Psoas muscle (tissue), 8 donors: ENCODE results near the gene GTF3C5. TPM values are rescaled to one million over a fixed set of nuclear protein-coding genes. Genes with fewer than 3 reads are reported as not detected.

ENCODE experiments used
- ATAC-seq, 4 donors: fragments of 200-7000 bp; cut with Tn5 transposase; one replicate each; pipeline ENCODE4 v1.9.1; 2020; ENCODE audit warnings: moderate library complexity in 3 of 4, mild to moderate bottlenecking in 2 of 4
- DNase-seq, 2 donors: peaks; one replicate each; pipeline ENCODE4 v3.0.0-alpha.2; 2020
- H3K27ac ChIP-seq: fragments of 200-600 bp; one replicate; pipeline ENCODE4 v1.8.0; 2022
- H3K27me3 ChIP-seq, 3 donors: fragments of 200-600 bp in 1 of 3; one replicate each; pipeline versions ENCODE4 v1.6.1 to v1.8.0; 2013 to 2022; ENCODE audit warnings: low read length in 2 of 3, mild to moderate bottlenecking in 2 of 3, moderate library complexity in 1 of 3; ENCODE audit not compliant: insufficient read depth in 3 of 3
- H3K36me3 ChIP-seq, 2 donors: fragments of 200-600 bp in 1 of 2; one replicate each; pipeline versions ENCODE4 v1.6.1 to v1.8.0; 2013 to 2022; ENCODE audit warnings: low read depth in 1 of 2, mild to moderate bottlenecking in 1 of 2, moderate library complexity in 1 of 2; ENCODE audit not compliant: insufficient read depth in 1 of 2
- H3K4me1 ChIP-seq: fragments of 200-600 bp; one replicate; pipeline ENCODE4 v1.8.0; 2022
- H3K4me3 ChIP-seq: fragments of 200-600 bp; one replicate; pipeline ENCODE4 v1.8.0; 2022; ENCODE audit warnings: mild to moderate bottlenecking
- H3K9me3 ChIP-seq: fragments of 200-600 bp; one replicate; pipeline ENCODE4 v1.8.0; 2022
- WGBS, 3 donors: extraction: QIAGEN DNeasy Blood & Tissue Kit; methylation state at CpG; one replicate each; pipeline versions ENCODE4 v1.1.6 to v1.1.7; 2013; 5-methylcytosine and 5-hydroxymethylcytosine counted together
- intact Hi-C, 2 donors: fragments of 100-400 bp; cut with DNase I; formaldehyde crosslinking; loops; one replicate each; pipeline versions ENCODE4 v1.11.0 to v1.14.2; 2022
- polyA plus RNA-seq, 3 donors: library from polyadenylated mRNA; stranded (reverse); fragments of 200-250 nt; gene quantifications; one replicate each; pipeline ENCODE4 v1.2.3, GENCODE V29; 2013
- total RNA-seq, 4 donors: library from RNA; stranded (reverse); fragmentation: NEBNext Ultra II Directional in 2 of 4; extraction: Animal tissue kit (Norgen Biotek cat#: 25700) in 2 of 4; gene quantifications; one replicate each; pipeline versions ENCODE4 v1.2.1 to v1.2.4, GENCODE V29; 2021 to 2023
- TF ChIP-seq, protein P1 (sequence below): fragments of 200-600 bp; IDR thresholded peaks from one replicate; pipeline ENCODE4 v1.8.0; 2022; ENCODE audit warnings: antibody characterized with exemption
- donor health status: healthy with polysubstance abuse.
- donor health status: DM: no; HTN: no; CAD: no; lungs with moderate emphysema.
- donor health status: Bipolar disorder and iron deficiency.
- donor health status: healthy.
- donor health status: DM: yes; HTN: yes; CAD: no.
- donor health status: DM: no; HTN: no; CAD: no.
- donor health status: DM: no; HTN: no; CAD: no.
- donor health status: DM: yes; HTN: yes; CAD: no.

GTF3C5 gene
- total and polyA plus RNA-seq, 7 donors = 34.6 to 70.8 (median 42.7) TPM

DNA sequence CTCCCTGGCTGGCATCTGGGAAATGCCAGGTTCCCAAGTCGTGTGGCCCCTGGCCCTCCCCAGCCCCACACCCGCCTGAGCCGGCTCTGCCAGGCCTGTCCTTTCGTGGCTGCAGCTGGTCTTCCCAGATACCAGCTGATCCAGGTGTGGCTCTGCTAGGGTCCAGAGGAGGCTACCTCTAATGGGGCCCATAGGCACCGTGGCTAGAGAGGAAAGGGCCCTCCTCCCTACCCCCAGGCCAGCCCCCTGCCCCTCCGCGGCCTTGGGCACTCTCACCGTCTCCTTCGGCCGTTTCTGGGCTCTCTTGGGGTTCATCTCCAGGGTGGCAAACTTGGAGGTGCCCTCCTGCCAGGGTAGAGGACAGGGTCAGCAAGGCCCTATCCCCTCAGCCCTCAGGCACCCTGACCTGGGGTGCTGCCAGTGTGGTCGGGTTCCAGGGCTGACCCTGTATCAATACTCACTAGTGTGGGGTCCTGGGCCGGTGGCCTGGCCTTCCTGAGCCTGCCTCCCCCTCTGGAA is 73.2 kb downstream of the GTF3C5 start:
- H3K27me3 ChIP-seq = no peaks in the 10 kb centered on the region
- ATAC-seq (no peak), DNase-seq (peak in 1 of 2 donors; percentile 49)
- peaks cover 0 to 98% of the 10 kb centered on the region in 2 donors for H3K36me3 ChIP-seq
- no peaks in the 10 kb centered on the region for H3K9me3 ChIP-seq
- 79 to 83% (median 80%) methylated on average over 12 of the region's 12 CpGs for WGBS, 3 donors
- H3K4me3 ChIP-seq = no peak overlapping the region
- TF ChIP-seq, protein P1, sequence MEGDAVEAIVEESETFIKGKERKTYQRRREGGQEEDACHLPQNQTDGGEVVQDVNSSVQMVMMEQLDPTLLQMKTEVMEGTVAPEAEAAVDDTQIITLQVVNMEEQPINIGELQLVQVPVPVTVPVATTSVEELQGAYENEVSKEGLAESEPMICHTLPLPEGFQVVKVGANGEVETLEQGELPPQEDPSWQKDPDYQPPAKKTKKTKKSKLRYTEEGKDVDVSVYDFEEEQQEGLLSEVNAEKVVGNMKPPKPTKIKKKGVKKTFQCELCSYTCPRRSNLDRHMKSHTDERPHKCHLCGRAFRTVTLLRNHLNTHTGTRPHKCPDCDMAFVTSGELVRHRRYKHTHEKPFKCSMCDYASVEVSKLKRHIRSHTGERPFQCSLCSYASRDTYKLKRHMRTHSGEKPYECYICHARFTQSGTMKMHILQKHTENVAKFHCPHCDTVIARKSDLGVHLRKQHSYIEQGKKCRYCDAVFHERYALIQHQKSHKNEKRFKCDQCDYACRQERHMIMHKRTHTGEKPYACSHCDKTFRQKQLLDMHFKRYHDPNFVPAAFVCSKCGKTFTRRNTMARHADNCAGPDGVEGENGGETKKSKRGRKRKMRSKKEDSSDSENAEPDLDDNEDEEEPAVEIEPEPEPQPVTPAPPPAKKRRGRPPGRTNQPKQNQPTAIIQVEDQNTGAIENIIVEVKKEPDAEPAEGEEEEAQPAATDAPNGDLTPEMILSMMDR = no peak
- intact Hi-C loops = loop anchor here (1.0 kb wide), 2 partner anchors 42 to 43 kb away; no protein-coding TSS in a partner anchor
- no peaks in the 10 kb centered on the region for H3K4me1 ChIP-seq
- no peak overlapping the region for H3K27ac ChIP-seq

DNA sequence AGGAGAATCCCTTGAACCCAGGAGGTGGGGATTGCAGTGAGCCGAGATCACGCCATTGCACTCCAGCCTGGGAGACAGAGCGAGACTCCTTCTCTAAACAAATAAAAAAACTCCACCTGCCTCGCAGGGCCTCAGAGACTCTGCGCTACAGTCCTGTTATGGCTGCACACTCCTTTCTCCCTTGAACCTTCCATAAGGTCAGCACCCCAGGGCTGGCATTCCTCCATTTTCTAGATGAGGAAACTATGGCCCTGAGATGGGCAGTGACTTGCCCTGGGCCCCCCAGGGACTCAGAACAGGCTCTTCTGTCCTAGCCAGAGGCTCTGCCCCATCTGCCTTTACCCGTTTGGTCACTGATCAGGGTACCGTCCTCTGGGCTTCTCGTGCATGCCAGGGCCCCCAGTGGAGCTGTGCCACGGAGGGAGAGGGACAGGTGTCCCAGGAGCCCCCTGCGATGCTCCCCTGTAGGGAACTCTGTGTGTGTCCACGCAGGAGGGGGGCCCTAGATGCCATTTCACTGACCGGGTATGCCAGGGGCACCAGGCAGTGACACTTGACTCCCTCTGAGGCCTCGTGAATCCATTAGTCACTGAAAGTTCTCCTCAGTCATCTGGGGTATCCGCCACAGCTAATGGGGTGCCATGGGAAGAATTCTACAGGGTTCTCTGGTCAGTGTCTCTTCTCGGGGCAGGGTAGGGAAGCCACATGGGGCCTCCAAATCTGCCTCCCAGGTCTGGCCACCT is 74.1 kb downstream of the GTF3C5 start:
- H3K36me3 ChIP-seq = peaks cover 0 to 98% of the 10 kb centered on the region in 2 donors
- no peaks in the 10 kb centered on the region for H3K9me3 ChIP-seq
- no peaks in the 10 kb centered on the region for H3K27me3 ChIP-seq
- DNase-seq = peak in 1 of 2 donors; percentile 41
- no peaks in the 10 kb centered on the region for H3K4me1 ChIP-seq
- no peak for ATAC-seq
- 81 to 84% (median 83%) methylated on average over 15 of the region's 15 CpGs for WGBS, 3 donors
- H3K4me3 ChIP-seq = no peak overlapping the region
- no peak overlapping the region for H3K27ac ChIP-seq
- TF ChIP-seq, protein P1 = no peak
- intact Hi-C loops = loop anchor here in 1 of 2 donors (5.0 kb wide), 1 partner anchor 53 kb away; no protein-coding TSS in a partner anchor

DNA sequence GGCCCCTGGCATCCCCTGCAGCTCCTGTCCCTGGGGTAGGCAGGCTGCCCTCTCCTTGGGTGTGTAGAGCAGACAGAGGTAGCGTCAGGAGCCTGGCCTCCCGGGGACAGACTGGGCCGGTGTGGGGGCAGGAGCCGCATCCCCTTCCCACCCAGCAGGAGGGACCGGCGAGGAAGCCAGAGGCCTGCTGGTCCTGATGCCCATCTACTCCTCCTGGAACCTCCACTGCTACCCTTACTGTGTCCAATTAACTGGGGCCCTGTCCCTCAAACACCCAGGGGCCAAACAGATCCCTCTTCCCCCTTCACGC is 74.6 kb downstream of the GTF3C5 start:
- ATAC-seq (no peak), DNase-seq (peak in 1 of 2 donors; percentile 46)
- intact Hi-C loops = loop anchor here in 1 of 2 donors (5.0 kb wide), 1 partner anchor 53 kb away; no protein-coding TSS in a partner anchor
- Histone ChIP-seq H3K9me3 (no peaks in the 10 kb centered on the region), H3K27me3 (no peaks in the 10 kb centered on the region), H3K4me3 (no peak overlapping the region), H3K4me1 (no peaks in the 10 kb centered on the region), H3K27ac (no peak overlapping the region), H3K36me3 (peaks cover 0 to 98% of the 10 kb centered on the region in 2 donors)
- WGBS, 3 donors = 86 to 93% (median 93%) methylated on average over 5 to 7 of the region's 7 CpGs
- TF ChIP-seq, protein P1 = no peak

DNA sequence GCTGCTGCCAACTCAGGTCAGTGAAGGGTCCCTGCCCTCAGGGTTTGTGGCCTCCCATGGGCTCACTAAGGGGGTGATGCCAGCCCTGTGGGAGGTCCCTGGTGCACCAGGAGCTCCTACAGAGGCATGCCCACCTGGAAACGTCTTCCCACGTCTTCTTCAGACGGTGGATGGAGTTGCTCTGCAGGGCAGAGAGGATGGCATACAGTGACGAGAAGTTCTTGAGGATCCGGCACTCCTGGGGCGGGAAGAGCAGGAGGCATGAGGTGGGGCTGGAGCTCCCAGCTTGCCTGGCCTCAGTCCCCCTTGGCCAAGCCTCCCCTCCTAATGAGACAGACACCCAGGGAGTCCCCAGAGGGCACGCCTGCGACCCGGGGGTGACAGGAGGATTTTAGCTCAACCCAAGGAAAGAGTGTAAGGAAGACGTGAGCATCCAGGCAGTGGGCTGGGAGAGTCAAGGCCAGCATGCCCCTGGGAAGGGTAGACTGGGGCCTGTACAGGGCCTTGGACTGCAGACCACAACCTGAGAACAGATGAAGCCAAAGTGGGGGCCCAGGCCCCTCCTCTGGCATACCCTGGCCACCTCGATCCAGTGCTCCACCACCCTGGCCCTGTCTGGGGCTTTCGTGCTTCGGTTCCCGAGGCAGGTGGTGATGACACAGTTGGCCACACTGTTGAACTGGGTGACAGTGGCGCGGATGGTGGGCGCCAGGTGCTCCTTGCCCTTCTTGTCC is 75.9 kb downstream of the GTF3C5 start:
- 86 to 89% (median 88%) methylated on average over 17 of the region's 17 CpGs for WGBS, 3 donors
- H3K9me3 ChIP-seq = no peaks in the 10 kb centered on the region
- peaks cover 0 to 98% of the 10 kb centered on the region in 2 donors for H3K36me3 ChIP-seq
- H3K4me1 ChIP-seq = no peaks in the 10 kb centered on the region
- DNase-seq = peak in 1 of 2 donors; percentile 45
- H3K4me3 ChIP-seq = no peak overlapping the region
- no peak for ATAC-seq
- TF ChIP-seq, protein P1 = no peak
- intact Hi-C loops = loop anchor here in 1 of 2 donors (5.0 kb wide), 1 partner anchor 54 kb away; no protein-coding TSS in a partner anchor
- no peaks in the 10 kb centered on the region for H3K27me3 ChIP-seq
- H3K27ac ChIP-seq = no peak overlapping the region
